HG02938 (cell line): Measurements from ENCODE around the gene EFCC1.
A peak's percentile ranks its signal among the peaks of the same experiment; 100 is the strongest.

Experiments
- ATAC-seq: cut with Tn5 transposase; IDR thresholded peaks from one replicate; pipeline ENCODE4 v1.9.1; 2021; ENCODE audit warnings: mild to moderate bottlenecking, moderate library complexity; ENCODE audit not compliant: unreplicated experiment

EFCC1 gene

DNA sequence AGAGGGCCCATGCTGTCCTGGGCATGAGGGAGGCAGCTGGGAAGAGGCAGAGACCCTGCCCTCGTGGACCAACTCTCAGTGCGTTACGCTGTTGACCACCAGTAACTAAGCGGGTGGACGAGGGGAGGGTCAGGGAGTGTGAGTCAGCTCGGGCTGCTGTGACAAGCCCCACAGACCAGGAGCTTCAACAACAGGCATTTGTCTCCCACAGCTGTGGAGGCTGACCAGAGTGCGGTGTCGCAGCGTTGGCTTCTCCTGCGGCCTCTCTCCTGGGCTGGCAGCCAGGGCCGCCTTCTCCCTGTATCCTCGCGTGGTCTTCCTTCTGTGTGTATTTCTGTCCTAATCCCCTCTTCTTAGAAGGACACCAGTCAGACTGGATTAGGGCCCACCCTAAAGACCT lies 13.0 kb downstream of the EFCC1 start:
- no peak for ATAC-seq

DNA sequence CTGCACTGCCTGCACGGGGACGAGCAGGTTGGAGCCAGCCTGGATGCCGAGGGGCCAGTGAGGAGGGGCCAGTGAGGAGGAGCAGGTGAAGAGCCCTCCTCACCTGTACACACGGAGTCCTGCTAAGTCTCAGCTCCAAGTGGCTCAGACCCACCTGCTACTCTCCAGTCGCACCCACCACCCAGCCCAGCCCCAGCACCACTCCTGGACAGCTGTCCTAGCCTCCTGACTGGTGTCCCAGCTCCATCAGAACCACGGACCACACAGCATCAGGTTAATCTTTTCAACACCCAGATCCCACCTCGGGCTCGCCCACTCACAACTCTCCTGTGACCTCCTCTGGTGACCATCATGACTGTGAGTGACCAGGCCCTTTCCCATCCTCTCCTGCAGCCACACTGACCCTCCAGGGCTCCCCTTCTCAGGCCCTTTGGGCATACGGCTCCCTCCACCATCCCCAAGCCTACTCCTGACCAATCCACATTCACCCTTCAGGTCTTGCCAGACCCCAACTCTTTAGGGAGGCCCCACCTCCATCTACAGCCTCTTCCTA lies 13.8 kb downstream of the EFCC1 start:
- ATAC-seq: no peak

DNA sequence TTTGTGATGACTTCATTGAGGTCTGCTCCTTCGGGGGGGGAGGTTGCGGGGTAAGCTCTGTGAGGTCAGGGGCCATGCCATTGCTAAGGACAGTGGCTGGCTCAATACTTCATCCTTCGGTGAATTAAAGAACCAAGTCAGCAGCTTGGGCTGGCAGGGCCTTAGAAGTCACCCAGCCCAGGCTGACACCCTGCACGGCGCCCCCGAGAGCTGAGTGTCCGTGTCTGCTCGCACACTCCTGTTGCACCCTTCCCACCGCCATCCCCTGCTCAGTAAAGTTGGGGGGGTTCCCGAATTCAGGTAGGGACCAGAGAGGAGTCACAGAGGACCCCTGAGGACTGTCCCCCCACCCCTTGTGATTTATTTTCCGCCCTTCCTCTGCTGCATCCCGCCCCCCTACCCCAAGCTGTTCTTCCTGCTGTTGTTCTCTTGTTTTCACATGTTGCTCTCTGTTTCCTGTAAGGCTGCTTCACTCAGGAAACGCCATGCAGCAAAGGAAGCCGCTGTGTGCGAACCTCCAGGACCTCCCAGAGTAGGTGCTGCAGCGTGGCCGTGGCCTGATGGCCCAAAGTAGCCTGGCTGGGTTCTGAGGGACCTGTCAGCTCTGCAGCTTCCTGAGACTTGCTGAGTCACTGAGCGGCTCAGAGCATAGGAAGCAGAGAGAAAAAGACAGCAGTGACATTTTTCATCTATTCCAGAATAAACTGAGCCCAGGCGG lies 14.4 kb downstream of the EFCC1 start:
- no peak for ATAC-seq

DNA sequence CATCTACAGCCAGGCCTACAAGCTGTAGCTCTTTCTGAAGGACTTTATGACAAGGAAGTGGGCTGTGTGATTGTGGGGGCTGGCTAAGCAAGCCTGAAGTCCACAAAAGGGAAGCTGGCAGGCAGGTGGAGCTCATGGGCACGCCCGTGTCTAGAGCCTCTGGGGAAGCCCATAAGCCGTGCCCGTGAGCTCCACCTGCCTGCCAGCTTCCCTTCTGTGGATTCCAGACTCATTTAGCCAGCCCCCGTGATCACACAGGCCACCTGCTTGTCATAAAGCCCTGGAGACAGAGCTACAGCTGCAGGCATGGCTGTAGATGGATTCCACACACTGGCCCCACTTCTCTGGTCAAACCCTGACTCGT lies 15.2 kb downstream of the EFCC1 start:
- no peak for ATAC-seq

DNA sequence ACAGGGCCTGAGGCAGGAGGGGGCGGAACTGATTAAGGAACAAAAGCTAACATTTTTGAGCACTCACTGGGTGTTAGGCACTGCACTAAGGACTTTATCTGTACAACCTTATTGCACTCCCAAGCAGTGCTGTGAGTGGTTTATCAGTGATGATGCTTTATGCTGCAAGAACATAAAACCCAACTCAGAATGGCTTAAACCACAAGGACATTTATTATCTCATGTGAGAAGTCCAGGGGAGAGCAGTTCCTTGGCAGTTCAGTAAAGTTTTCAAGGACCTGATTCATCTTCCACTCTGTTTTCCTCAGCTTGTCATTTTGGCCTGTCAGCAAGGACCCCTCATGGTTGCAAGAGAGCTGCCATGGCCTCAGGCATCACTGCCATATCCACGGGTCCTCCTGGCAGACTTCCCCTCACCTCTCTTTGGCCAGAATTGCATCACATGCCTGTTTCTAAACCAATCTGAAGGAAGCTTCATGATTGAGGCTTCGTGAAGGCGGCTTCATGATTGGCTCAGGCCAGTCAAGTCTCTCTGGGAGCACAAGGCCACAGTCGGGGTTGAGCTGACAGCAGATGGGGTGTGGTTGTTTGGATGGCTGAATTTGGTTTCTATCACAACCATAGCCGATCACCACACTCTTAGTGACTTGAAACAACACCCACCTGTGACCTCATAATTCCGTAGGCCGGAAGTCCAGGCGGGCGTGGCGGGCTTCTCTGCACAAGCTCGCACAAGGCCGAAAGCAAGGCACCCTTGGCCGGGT lies 15.8 kb downstream of the EFCC1 start:
- ATAC-seq: peak; percentile 59

DNA sequence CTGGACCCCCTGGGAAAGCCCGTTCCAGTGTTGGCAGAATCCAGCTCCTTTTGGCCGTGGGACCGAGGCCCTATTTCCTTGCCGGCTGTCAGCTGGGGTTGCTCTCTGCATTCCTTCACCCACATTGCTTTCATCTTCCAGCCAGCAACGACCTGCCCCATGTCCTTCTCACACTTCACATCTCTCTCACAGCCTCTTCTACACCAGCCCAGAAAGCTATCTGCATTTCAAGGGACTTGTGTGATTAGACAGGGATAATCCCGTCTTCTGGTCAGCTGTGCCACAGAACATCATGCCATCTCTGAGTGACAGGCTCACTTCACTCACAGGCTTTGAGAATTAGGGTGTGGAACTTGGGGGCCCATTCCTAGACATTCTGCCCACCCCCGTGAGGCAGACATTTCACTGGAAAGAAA lies 16.4 kb downstream of the EFCC1 start:
- ATAC-seq: no peak

DNA sequence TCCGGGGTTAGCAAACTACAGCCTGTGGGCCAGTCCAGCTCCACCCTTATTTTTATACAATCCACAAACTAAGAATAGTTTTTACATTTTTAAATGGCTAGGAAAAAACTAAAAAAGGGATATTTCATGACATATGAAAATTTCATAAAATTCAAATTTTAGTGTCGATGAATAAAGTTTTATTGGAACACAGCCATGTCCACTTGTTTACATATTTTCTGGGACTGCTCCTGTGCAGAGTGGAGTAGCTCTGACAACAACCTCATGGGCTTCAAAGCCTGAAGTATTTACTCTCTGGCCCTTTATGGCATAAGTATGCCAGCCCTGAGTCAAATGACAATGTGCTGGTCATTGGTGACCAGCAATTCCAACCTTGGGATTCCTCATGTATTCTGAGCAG lies 17.2 kb downstream of the EFCC1 start:
- no peak for ATAC-seq

DNA sequence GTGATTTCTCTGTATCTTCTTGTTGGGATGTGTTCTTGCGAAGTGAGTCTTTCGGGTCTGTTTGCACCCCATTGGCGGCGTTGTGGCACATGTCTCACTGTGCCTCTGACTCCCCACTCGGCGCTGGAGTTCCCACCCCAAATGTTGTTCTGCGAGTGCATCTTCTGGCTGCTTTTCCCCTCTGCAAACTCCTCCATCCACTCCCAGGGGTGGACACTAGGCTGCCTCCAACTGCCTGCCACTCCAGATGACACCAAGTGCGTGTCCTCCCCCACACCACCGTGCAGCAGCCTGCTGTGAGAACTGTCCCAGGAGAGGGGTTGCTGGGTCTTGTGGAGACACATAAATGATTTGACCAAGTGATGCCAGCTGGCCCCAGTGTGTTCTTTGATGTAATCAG lies 17.6 kb downstream of the EFCC1 start:
- ATAC-seq: no peak

DNA sequence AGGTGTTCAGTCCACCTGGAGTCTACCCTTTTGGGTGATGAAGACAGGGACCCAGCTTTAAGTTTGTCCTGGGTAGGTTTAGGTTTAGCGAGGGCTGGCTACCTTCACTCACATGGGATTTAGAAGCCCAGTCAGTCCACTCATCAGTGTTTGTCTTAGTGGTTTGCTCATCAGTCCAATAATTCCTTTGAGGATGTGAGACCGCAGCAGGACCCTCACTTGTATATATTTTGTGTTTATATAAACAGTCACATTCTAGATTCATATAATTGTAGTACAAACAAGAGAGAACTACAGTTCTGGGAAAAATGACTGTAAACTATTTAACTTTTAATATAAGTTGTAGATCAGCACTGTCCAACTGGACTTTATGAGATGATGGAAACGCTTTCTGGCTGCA lies 18.2 kb downstream of the EFCC1 start:
- no peak for ATAC-seq

DNA sequence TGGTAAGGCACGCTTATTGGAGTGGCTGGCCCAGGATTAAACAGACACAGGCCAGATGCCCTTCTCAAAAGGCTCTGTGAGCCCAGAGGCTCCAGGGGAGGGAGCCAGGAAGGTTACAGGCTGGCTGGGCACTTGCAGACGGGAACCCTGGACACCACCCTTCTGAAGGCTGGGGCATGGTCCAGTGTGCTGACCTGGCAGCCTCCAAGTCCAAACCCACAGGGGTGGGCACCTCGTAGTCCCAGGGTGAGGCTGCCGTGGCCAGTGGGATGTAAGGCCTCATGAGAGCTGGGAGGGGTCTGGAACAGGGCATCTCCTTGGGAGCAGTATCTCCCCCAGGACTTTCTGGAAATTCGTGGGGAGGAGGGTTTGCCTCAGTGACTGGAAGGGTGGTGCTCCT lies 19.6 kb downstream of the EFCC1 start:
- ATAC-seq: no peak

DNA sequence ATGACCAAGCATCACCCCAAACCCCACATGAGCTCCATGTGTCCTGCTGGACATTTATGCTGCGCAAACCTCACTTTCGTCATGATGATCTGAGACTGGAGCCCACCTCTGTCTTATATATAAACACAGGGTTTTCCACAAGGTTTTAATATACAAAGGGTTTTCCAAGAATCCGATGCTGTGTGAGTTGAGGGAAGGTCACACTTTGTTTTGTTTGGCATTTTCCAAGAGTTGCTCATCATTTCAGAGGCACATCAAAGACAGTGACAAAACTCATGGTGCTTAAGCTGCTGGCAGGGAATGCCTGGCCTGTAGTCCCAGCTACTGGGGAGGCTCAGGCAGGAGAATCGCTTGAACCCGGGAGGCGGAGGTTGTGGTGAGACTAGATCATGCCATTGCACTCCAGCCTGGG lies 20.0 kb downstream of the EFCC1 start:
- no peak for ATAC-seq

DNA sequence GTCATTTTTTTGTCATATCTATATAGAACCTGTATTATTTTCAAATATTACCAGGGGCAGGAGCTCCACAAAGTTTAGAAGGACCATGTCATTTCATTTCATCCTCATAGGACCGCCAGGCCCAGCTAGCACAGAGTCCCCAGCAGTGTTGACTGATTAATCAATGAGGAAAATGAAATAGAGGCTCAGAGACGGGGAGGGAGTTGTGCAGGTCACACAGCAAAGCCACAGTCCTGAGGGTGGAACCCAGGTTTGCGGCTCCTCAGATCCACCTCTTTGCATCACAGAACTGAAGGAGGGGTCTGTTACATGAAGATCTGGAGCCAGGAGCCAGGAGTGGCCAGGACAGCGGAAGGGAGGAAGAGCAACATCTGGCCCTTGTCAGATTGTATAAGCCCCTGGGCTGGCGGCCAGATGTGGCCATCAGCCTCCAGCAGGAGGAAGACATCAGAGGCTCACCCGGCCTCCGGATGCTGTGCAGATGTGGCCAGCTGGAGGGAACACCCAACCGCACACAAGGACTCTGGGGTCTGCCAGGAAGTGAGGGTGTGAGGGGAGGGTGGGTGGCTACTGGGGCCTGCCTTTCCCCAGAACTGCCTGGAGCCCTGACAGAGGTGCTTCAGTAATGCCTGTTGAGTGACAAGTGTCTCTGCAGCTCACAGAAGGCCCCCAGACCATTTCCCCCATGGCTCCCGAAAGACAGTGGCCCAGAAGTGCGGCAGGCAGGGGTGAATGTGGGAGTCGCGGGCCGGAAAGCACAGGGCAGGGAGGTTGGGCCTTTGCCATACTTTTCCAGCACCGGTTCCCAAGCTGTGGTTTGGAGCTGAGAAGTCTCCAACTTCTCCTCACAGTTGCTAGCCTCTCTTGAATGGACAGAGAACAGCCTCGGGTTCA lies 21.3 kb downstream of the EFCC1 start:
- no peak for ATAC-seq

DNA sequence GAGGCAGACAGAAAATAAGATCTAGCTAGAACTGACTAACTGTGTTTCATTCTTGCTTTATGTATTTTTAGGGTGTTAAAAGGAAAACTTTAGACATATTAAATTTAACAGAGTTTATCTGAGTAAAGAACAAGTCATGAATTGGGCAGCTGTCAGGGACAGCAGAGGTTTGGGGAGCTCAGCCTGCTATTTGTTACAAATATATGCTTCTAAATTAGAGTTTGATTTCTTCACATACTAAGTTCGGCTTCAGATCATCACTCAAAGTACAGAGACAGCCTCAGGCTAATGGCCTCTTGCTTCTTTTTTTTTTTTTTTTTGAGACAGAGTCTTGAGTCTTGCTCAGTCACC lies 21.9 kb downstream of the EFCC1 start:
- ATAC-seq: no peak

DNA sequence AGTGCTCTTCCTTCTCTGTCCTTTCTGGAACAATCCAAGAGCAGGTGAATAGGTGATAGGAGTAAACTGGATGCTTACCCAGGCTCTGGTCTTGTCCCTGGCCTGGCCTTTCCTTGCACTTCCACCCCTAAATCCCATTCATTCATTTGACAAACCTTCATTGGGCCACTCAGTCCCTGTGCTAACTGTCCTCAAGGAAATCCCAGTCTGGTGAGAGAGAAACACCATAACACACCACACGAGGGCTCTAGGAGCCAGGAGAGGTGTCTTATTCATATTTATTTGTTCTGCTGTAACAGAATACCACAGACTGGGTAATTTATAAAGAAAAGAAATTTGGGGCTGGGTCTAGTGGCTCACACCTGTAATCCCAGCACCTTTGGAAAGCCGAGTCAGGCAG lies 22.8 kb downstream of the EFCC1 start:
- ATAC-seq: no peak

DNA sequence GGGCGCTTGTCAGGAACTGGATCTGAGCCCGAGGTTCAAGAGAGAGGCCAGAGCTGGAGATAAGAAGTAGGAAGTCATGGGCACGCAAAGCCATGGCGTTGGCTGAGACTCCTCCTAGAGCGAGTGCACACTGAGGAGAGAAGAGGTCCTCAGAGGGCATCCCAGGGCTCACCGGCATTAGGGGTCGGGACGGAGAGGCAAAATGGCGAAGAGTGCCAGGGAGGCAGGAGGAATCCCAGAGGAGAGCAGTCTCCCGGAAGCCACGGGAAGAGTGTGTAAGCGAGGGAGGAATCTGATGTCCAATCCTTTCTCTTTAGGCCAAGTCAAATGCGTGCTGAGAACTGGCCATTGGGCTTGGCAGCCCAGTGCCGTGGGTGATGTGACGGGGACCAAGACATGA lies 24.0 kb downstream of the EFCC1 start:
- ATAC-seq: no peak

DNA sequence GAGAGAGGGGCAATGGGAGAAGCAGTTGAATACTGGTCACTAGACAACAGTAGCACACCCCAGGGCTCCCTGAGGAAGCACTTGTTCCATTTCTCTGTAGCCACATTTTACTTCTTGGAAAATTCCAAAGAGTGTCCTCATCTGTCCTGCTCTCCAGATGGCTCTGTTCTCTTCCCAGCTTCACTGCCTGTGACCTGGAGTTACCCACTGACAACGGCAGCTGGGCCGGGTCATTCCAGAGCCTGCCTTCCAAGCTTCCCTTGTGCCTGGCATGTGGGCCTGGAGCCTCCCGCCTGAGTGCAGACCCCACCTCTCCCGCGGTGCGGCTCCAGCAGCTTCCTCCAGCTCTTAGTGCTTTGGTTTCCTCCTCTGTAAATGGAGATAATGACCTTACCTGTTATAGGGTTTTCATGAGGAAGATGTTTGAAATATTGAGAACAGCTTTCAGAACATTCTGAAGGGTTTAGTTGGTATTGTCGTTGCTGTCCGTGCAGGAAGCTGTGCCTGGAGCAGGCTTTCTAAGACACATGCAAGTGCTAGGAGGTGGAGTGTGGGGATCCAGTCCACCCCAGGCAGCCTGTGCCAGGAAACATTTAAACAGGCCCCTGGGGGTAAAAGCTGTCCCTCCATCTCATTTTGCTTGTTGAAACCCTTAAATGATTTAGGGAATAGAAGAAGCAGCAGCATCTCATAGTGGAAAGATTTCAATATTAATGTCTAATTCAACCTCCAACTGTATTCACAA lies 24.8 kb downstream of the EFCC1 start:
- ATAC-seq: no peak

DNA sequence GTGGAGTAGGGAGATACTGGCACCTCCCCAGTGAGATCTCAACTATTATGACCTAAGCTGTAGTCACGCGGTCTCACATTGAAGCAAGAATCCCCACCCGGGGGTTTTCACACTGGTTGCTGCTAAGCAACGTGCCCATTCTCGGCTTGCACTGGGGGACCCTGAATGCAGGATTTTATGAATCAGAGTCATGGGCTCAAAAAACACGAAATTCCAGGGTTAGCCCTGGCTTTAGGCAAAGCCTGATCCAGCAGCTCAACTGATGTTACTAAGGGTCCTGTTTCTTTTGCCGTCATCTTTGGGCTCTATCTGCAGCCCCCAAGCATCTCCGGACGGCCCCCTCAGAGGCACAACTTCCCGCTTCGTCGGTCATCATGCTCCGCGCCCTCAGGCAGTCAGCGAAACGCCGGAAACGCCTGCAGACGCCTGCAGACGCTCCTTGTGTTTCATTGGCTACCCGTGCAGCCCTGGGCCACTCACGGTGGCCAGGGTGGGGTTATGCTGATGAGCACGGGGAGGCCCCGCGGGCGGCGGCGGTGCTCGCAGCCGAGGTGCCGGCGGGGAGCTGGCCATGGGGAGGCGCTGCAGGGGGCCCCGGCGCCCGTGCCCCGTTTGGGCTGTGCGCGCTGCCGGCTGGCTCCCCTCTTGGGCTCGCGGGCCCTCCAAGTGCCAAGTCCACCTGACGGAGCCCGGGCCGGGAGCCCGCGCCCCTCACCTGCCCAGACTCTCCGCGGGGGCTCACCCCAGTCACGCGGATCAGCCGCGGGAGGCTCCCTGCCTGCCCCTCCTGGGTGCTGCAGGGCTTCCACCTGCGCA lies 25.8 kb downstream of the EFCC1 start:
- peak; percentile 96 for ATAC-seq

DNA sequence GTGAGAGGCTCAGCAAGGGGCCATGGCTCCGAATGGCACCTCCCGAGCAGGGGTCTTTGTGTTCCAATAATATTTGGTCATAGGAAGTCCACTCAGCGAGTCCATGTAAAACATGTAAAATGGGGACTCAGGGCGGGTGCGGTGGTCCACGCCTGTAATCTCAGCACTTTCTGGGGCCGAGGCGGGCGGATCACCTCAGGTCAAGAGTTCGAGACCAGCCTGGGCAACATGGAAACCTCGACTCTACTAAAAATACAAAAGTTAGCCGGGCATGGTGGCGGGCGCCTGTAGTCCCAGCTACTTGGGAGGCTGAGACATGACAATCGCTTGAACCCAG lies 26.4 kb downstream of the EFCC1 start:
- no peak for ATAC-seq

DNA sequence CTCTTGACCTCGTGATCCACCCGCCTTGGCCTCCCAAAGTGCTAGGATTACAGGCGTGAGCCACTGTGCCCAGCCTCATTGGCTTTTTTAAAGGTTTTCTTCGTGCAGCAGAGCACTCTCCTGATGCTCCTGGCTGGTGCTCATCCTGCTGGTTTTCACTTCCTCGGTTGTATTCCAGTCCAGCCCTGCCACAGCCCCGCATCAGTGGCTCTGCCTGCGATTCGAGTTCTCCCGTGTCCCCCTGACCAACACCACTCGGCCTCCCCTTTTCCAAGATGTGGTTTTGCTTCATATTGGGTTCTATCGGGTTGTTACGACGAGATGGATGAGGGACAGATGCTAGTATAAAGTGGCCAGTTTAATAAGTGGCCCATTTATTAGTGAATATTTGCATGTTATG lies 27.8 kb downstream of the EFCC1 start:
- no peak for ATAC-seq

DNA sequence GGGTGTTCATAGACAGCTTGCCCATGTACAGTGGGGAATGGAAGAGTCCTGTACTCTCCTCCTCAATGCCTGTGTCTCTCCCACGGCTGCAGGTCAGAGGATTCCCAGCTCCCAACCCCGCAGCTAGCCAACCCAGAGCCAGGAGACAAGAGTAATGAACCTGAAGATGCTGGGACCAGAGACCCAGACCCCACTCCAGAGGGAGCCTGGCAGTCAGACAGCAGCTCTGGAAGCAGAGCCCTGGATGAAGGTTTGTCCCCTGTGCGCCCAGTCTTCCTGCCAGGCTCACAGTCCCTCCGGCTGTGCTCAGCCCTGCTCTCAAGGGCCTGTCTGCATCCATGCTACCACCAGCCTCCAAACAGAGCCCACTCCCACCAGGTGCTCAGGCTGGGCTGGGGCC lies 29.5 kb downstream of the EFCC1 start:
- no peak for ATAC-seq
